ENCODE measurements around the gene CILP2.

Gene CILP2

GRCh38 chr19:19531951-19532805 is 5.9 kb upstream of the CILP2 start:
- peak; percentile 90 to 95 for DNase-seq

- DNase-seq = no peak
Measured at GRCh38 chr19:19532806-19533701, 5.0 kb upstream of the CILP2 start.

GRCh38 chr19:19533841-19534240 is 4.2 kb upstream of the CILP2 start:
- DNase-seq = no peak

GRCh38 chr19:19534556-19535265 is 3.4 kb upstream of the CILP2 start:
- no peak for DNase-seq

- no peak for DNase-seq
Measured at GRCh38 chr19:19535311-19536191, 2.5 kb upstream of the CILP2 start.

GRCh38 chr19:19537075-19538048 is 703 bp upstream of the CILP2 start:
- DNase-seq = no peak

- no peak for DNase-seq
Measured at GRCh38 chr19:19538785-19539166, 711 bp downstream of the CILP2 start.

- DNase-seq = no peak
Measured at GRCh38 chr19:19539698-19540063, 1.6 kb downstream of the CILP2 start.

GRCh38 chr19:19540064-19540714 is 2.1 kb downstream of the CILP2 start:
- DNase-seq = peak; percentile 59 to 75

GRCh38 chr19:19540715-19541515 is 2.9 kb downstream of the CILP2 start:
- DNase-seq = peak; percentile 79 to 85

- no peak for DNase-seq
Measured at GRCh38 chr19:19541616-19542015, 3.6 kb downstream of the CILP2 start.

GRCh38 chr19:19542507-19542906 is 4.4 kb downstream of the CILP2 start:
- DNase-seq = no peak

GRCh38 chr19:19543101-19543500 is 5.0 kb downstream of the CILP2 start:
- DNase-seq = no peak

- no peak for DNase-seq
Measured at GRCh38 chr19:19543640-19544039, 5.6 kb downstream of the CILP2 start.

- DNase-seq = no peak
Measured at GRCh38 chr19:19544257-19544953, 6.3 kb downstream of the CILP2 start.

GRCh38 chr19:19544954-19545591 is 7.0 kb downstream of the CILP2 start:
- no peak for DNase-seq

GRCh38 chr19:19545707-19546106 is 7.6 kb downstream of the CILP2 start:
- no peak for DNase-seq

- DNase-seq = no peak
Measured at GRCh38 chr19:19546751-19547162, 8.7 kb downstream of the CILP2 start.
